ENCODE measurements around the gene ARL6IP5.

DNA sequence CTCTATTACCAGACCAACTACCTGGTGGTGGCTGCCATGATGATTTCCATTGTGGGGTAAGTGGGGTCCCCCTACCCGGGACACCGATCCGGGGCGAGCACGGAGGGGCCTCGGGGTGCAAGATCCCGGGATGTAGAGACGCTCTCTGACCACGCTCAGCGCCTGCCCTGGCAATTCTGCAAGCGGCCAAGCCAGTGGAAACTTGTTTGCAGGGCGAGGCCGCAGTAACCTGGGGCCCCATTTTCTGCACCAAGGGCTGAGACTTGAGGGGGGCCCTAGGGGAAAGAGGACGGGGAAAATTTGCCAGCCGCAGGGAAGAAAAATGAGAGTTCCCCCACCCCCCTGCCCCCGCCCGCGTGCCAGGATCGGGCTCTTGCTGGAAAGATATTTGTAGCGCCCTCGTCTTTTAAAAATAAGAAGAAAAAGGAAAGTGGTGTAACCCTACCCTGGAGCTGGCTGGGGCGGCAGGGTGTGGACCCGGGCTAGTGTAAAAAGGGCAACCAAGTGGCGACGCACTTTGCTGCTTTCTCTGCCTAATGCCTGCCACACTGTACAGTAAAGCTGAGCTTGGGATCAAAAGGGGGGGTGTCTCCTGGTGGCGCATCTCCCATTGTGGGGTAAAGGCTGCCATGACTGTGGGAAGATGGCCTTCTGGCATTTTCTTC, 563 bp downstream of the ARL6IP5 start:
- TF ChIP-seq, protein P1, sequence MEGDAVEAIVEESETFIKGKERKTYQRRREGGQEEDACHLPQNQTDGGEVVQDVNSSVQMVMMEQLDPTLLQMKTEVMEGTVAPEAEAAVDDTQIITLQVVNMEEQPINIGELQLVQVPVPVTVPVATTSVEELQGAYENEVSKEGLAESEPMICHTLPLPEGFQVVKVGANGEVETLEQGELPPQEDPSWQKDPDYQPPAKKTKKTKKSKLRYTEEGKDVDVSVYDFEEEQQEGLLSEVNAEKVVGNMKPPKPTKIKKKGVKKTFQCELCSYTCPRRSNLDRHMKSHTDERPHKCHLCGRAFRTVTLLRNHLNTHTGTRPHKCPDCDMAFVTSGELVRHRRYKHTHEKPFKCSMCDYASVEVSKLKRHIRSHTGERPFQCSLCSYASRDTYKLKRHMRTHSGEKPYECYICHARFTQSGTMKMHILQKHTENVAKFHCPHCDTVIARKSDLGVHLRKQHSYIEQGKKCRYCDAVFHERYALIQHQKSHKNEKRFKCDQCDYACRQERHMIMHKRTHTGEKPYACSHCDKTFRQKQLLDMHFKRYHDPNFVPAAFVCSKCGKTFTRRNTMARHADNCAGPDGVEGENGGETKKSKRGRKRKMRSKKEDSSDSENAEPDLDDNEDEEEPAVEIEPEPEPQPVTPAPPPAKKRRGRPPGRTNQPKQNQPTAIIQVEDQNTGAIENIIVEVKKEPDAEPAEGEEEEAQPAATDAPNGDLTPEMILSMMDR (IDR thresholded peaks at IDR 0.05; ENCODE audit: low read depth, low read length, missing input control), result no peak
- TF ChIP-seq JUND (IDR thresholded peaks at IDR 0.05), result no peak
- no peak for TF ChIP-seq TAF1 (conservative IDR thresholded peaks at IDR 0.05)
- TF ChIP-seq, protein P2, sequence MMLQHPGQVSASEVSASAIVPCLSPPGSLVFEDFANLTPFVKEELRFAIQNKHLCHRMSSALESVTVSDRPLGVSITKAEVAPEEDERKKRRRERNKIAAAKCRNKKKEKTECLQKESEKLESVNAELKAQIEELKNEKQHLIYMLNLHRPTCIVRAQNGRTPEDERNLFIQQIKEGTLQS (IDR thresholded peaks at IDR 0.05), result no peak
- TF ChIP-seq, protein P3, sequence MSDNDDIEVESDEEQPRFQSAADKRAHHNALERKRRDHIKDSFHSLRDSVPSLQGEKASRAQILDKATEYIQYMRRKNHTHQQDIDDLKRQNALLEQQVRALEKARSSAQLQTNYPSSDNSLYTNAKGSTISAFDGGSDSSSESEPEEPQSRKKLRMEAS (IDR thresholded peaks at IDR 0.05), result no peak
- TF ChIP-seq, protein P4, sequence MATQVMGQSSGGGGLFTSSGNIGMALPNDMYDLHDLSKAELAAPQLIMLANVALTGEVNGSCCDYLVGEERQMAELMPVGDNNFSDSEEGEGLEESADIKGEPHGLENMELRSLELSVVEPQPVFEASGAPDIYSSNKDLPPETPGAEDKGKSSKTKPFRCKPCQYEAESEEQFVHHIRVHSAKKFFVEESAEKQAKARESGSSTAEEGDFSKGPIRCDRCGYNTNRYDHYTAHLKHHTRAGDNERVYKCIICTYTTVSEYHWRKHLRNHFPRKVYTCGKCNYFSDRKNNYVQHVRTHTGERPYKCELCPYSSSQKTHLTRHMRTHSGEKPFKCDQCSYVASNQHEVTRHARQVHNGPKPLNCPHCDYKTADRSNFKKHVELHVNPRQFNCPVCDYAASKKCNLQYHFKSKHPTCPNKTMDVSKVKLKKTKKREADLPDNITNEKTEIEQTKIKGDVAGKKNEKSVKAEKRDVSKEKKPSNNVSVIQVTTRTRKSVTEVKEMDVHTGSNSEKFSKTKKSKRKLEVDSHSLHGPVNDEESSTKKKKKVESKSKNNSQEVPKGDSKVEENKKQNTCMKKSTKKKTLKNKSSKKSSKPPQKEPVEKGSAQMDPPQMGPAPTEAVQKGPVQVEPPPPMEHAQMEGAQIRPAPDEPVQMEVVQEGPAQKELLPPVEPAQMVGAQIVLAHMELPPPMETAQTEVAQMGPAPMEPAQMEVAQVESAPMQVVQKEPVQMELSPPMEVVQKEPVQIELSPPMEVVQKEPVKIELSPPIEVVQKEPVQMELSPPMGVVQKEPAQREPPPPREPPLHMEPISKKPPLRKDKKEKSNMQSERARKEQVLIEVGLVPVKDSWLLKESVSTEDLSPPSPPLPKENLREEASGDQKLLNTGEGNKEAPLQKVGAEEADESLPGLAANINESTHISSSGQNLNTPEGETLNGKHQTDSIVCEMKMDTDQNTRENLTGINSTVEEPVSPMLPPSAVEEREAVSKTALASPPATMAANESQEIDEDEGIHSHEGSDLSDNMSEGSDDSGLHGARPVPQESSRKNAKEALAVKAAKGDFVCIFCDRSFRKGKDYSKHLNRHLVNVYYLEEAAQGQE (IDR thresholded peaks at IDR 0.05), result no peak
- TF ChIP-seq YY1 (IDR thresholded peaks at IDR 0.05), result peak; percentile 76
- TF ChIP-seq HNF4G (IDR thresholded peaks at IDR 0.05), result no peak
- no peak for TF ChIP-seq NR2F2 (IDR thresholded peaks at IDR 0.05)
- TF ChIP-seq, protein P5, sequence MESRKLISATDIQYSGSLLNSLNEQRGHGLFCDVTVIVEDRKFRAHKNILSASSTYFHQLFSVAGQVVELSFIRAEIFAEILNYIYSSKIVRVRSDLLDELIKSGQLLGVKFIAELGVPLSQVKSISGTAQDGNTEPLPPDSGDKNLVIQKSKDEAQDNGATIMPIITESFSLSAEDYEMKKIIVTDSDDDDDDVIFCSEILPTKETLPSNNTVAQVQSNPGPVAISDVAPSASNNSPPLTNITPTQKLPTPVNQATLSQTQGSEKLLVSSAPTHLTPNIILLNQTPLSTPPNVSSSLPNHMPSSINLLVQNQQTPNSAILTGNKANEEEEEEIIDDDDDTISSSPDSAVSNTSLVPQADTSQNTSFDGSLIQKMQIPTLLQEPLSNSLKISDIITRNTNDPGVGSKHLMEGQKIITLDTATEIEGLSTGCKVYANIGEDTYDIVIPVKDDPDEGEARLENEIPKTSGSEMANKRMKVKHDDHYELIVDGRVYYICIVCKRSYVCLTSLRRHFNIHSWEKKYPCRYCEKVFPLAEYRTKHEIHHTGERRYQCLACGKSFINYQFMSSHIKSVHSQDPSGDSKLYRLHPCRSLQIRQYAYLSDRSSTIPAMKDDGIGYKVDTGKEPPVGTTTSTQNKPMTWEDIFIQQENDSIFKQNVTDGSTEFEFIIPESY (IDR thresholded peaks at IDR 0.05), result no peak
- TF ChIP-seq EGR1 (IDR thresholded peaks at IDR 0.05; ENCODE audit: low read depth in 2 of 2), result no peak
